ENCODE measurements around the gene DHX16.

The DHX16 gene

GRCh38 chr6:30612213-30612612, 60.6 kb downstream of the DHX16 start:
- H3K4me1 ChIP-seq (ENCODE audit: control insufficient read depth, insufficient read depth, low read length): peaks cover 14% of the 10 kb centered on the region
- no peaks in the 10 kb centered on the region for H3K9me3 ChIP-seq (ENCODE audit: control insufficient read depth, insufficient read depth, low read length)
- H3K9ac ChIP-seq (ENCODE audit: low read depth, low read length): no peak overlapping the region
- H3K27ac ChIP-seq (ENCODE audit: low read depth, low read length): no peak overlapping the region
- H3K4me3 ChIP-seq (ENCODE audit: low read depth, low read length): no peak overlapping the region
- peaks cover 70% of the 10 kb centered on the region for H3K36me3 ChIP-seq (ENCODE audit: control insufficient read depth, insufficient read depth, low read length)
- H3K27me3 ChIP-seq (ENCODE audit: control insufficient read depth, insufficient read depth, low read length): no peaks in the 10 kb centered on the region

GRCh38 chr6:30611856-30612194, 61.0 kb downstream of the DHX16 start:
- H3K9me3 ChIP-seq (ENCODE audit: control insufficient read depth, insufficient read depth, low read length): no peaks in the 10 kb centered on the region
- no peak overlapping the region for H3K4me3 ChIP-seq (ENCODE audit: low read depth, low read length)
- peaks cover 14% of the 10 kb centered on the region for H3K4me1 ChIP-seq (ENCODE audit: control insufficient read depth, insufficient read depth, low read length)
- no peaks in the 10 kb centered on the region for H3K27me3 ChIP-seq (ENCODE audit: control insufficient read depth, insufficient read depth, low read length)
- no peak overlapping the region for H3K27ac ChIP-seq (ENCODE audit: low read depth, low read length)
- no peak overlapping the region for H3K9ac ChIP-seq (ENCODE audit: low read depth, low read length)
- peaks cover 73% of the 10 kb centered on the region for H3K36me3 ChIP-seq (ENCODE audit: control insufficient read depth, insufficient read depth, low read length)

- peaks cover 73% of the 10 kb centered on the region for H3K36me3 ChIP-seq (ENCODE audit: control insufficient read depth, insufficient read depth, low read length)
- H3K9ac ChIP-seq (ENCODE audit: low read depth, low read length): no peak overlapping the region
- H3K27ac ChIP-seq (ENCODE audit: low read depth, low read length): no peak overlapping the region
- no peaks in the 10 kb centered on the region for H3K27me3 ChIP-seq (ENCODE audit: control insufficient read depth, insufficient read depth, low read length)
- no peaks in the 10 kb centered on the region for H3K9me3 ChIP-seq (ENCODE audit: control insufficient read depth, insufficient read depth, low read length)
- H3K4me3 ChIP-seq (ENCODE audit: low read depth, low read length): no peak overlapping the region
- peaks cover 14% of the 10 kb centered on the region for H3K4me1 ChIP-seq (ENCODE audit: control insufficient read depth, insufficient read depth, low read length)
Measured at GRCh38 chr6:30611150-30611855, 61.5 kb downstream of the DHX16 start.

GRCh38 chr6:30610065-30610464, 62.7 kb downstream of the DHX16 start:
- Histone ChIP-seq H3K9me3 (ENCODE audit: control insufficient read depth, insufficient read depth, low read length) (no peaks in the 10 kb centered on the region), H3K4me3 (ENCODE audit: low read depth, low read length) (no peak overlapping the region), H3K9ac (ENCODE audit: low read depth, low read length) (no peak overlapping the region), H3K4me1 (ENCODE audit: control insufficient read depth, insufficient read depth, low read length) (peaks cover 8% of the 10 kb centered on the region), H3K27me3 (ENCODE audit: control insufficient read depth, insufficient read depth, low read length) (no peaks in the 10 kb centered on the region), H3K36me3 (ENCODE audit: control insufficient read depth, insufficient read depth, low read length) (peaks cover 79% of the 10 kb centered on the region), H3K27ac (ENCODE audit: low read depth, low read length) (no peak overlapping the region)

- 0 out of 2 replicates have a peak, but pooled peaks cover 3% of the 10 kb centered on the region for H3K9me3 ChIP-seq (ENCODE audit: control insufficient read depth, insufficient read depth, low read length)
- no peaks in the 10 kb centered on the region for H3K27me3 ChIP-seq (ENCODE audit: control insufficient read depth, insufficient read depth, low read length)
- peaks cover 94% of the 10 kb centered on the region for H3K36me3 ChIP-seq (ENCODE audit: control insufficient read depth, insufficient read depth, low read length)
- H3K27ac ChIP-seq (ENCODE audit: low read depth, low read length): no peak overlapping the region
- H3K9ac ChIP-seq (ENCODE audit: low read depth, low read length): no peak overlapping the region
- no peak overlapping the region for H3K4me3 ChIP-seq (ENCODE audit: low read depth, low read length)
- no peaks in the 10 kb centered on the region for H3K4me1 ChIP-seq (ENCODE audit: control insufficient read depth, insufficient read depth, low read length)
Measured at GRCh38 chr6:30603961-30604360, 68.8 kb downstream of the DHX16 start.
